K562 (cell line): ENCODE data around the gene MT2A. TPM values are rescaled to one million over a fixed set of nuclear protein-coding genes. Genes with fewer than 3 reads are reported as not detected.

Source experiments
- ATAC-seq: fragments of 200-7000 bp; cut with Tn5 transposase; 3 replicates; pipeline ENCODE4 v1.9.1; 2020; ENCODE audit warnings: moderate library complexity
- BruUV-seq: library from RNA; stranded (reverse); fragments of 400-500 nt; replicated peaks from 2 replicates; lab custom pipeline; 2021; lab: Mats Ljungman, UMichigan
- CTCF ChIA-PET: fragments of 300-600 bp; formaldehyde crosslinking; extraction: SDS; loops from one replicate; lab custom pipeline; 2021; ENCODE audit warnings: low intra/inter-chr PET ratio; lab: Yijun Ruan, JAX
- POLR2A ChIA-PET: fragments of 300-600, 350-650 bp; sonication (Branson Sonifier 250); formaldehyde crosslinking; extraction: SDS; loops from one replicate; lab custom pipeline; 2021; ENCODE audit warnings: antibody characterized with exemption, inconsistent platforms; lab: Yijun Ruan, JAX
- DNase-seq, 4 experiments: peaks; one replicate each; pipeline versions ENCODE4 v3.0.0 to v3.0.0-alpha.2; 2011 to 2018; ENCODE audit warnings: low spot score in 3 of 4, mixed read lengths in 3 of 4; ENCODE audit errors: extremely low read depth in 1 of 4
- FAIRE-seq: peaks from 2 replicates; lab custom pipeline; 2011; peaks lifted over from hg19 to GRCh38; lab: Jason Lieb, UNC
- H2AFZ ChIP-seq: 2 replicates; pipeline ENCODE4 v1.6.0; 2011; ENCODE audit warnings: low read depth, low read length, control low read depth, inconsistent platforms
- H3K27ac ChIP-seq: fragments of 200-600 bp; 3 replicates; pipeline ENCODE4 v1.8.0; 2011; ENCODE audit warnings: low read depth, mild to moderate bottlenecking, control low read depth, inconsistent platforms, low read length, moderate library complexity, mixed read lengths; ENCODE audit errors: extremely low read depth
- H3K27me3 ChIP-seq, 2 experiments: fragments of 300-600 bp in 1 of 2; 2 replicates in 1 of 2; 3 replicates in 1 of 2; pipeline versions ENCODE4 v1.6.0 to v1.8.0; 2011; ENCODE audit warnings: inconsistent platforms in 2 of 2, low read length in 2 of 2, mild to moderate bottlenecking in 1 of 2, mixed read lengths in 1 of 2, moderate library complexity in 1 of 2; ENCODE audit not compliant: control insufficient read depth in 2 of 2, insufficient read depth in 2 of 2
- H3K36me3 ChIP-seq: fragments of 300-600 bp; 3 replicates; pipeline ENCODE4 v1.8.0; 2011; ENCODE audit warnings: mild to moderate bottlenecking, low read length, inconsistent platforms; ENCODE audit not compliant: control insufficient read depth, insufficient read depth
- H3K4me1 ChIP-seq, 2 experiments: fragments of 200-600 bp in 1 of 2; replicated peaks in 1 of 2; 2 replicates in 1 of 2; 3 replicates in 1 of 2; pipeline versions ENCODE4 v1.5.1 to v1.8.0; 2011; ENCODE audit warnings: inconsistent platforms in 2 of 2, low read length in 2 of 2, mild to moderate bottlenecking in 1 of 2, mixed read lengths in 1 of 2, moderate library complexity in 1 of 2; ENCODE audit not compliant: control insufficient read depth in 2 of 2, insufficient read depth in 2 of 2
- H3K4me2 ChIP-seq: 2 replicates; pipeline ENCODE4 v1.6.1; 2011; ENCODE audit warnings: low read length, control low read depth, inconsistent platforms, mixed read lengths; ENCODE audit not compliant: insufficient read depth
- H3K4me3 ChIP-seq: fragments of 200-600 bp; sonication (generic), shearing (Covaris generic); 2 replicates; pipeline ENCODE4 v1.5.1; 2016; ENCODE audit warnings: control low read depth, inconsistent platforms
- H3K79me2 ChIP-seq: fragments of 200-600 bp; 3 replicates; pipeline ENCODE4 v1.8.0; 2011; ENCODE audit warnings: low read length, inconsistent platforms; ENCODE audit not compliant: control insufficient read depth, insufficient read depth
- H3K9ac ChIP-seq, 2 experiments: 2 replicates each; pipeline versions ENCODE4 v1.6.0 to v1.6.1; 2011; ENCODE audit warnings: low read depth in 2 of 2, low read length in 2 of 2, control low read depth in 1 of 2, inconsistent platforms in 1 of 2, mild to moderate bottlenecking in 1 of 2, mixed read lengths in 1 of 2; ENCODE audit not compliant: insufficient read depth in 1 of 2
- H3K9me1 ChIP-seq: one replicate; pipeline ENCODE4 v1.6.0; 2011; ENCODE audit warnings: inconsistent platforms, mild to moderate bottlenecking, low read length, moderate library complexity; ENCODE audit not compliant: control insufficient read depth, insufficient read depth
- H3K9me3 ChIP-seq: replicated peaks from 2 replicates; pipeline ENCODE4 v1.5.1; 2011; ENCODE audit warnings: low read depth, low read length, inconsistent platforms; ENCODE audit not compliant: control insufficient read depth, insufficient read depth
- H4K20me1 ChIP-seq: replicated peaks from 2 replicates; pipeline ENCODE4 v1.6.1; 2011; ENCODE audit warnings: low read length, inconsistent platforms, mixed read lengths; ENCODE audit not compliant: control insufficient read depth, insufficient read depth
- CBFA2T3 ChIP-seq: fragments of 450-650 bp; IDR thresholded peaks from 2 replicates; pipeline ENCODE4 v1.6.1; 2017
- CBX8 ChIP-seq: fragments of 200-600 bp; sonication (generic); IDR thresholded peaks from 2 replicates; pipeline ENCODE4 v1.6.1; 2012; ENCODE audit warnings: borderline replicate concordance, mixed run types, low read depth, mild to moderate bottlenecking, moderate library complexity, mixed read lengths, low read length, control low read depth, inconsistent platforms; ENCODE audit not compliant: poor library complexity, severe bottlenecking; ENCODE audit errors: extremely low read depth
- ILK ChIP-seq: fragments of 450-650 bp; IDR thresholded peaks from 2 replicates; pipeline ENCODE4 v1.6.1; 2016; ENCODE audit warnings: missing genetic modification characterization, low read depth, mild to moderate bottlenecking, missing compliant biosample characterization, moderate library complexity, borderline replicate concordance
- MCM5 ChIP-seq: fragments of 450-650 bp; IDR thresholded peaks from 2 replicates; pipeline ENCODE4 v1.6.1; 2016; ENCODE audit warnings: low read depth
- SREBF1 ChIP-seq: fragments of 150-350 bp; IDR thresholded peaks from 2 replicates; pipeline ENCODE4 v1.6.1; 2014; ENCODE audit warnings: antibody characterized with exemption, low read depth, low read length, borderline replicate concordance
- ZNF175 ChIP-seq: fragments of 200-800 bp; sonication (Bioruptor generic); IDR thresholded peaks from 2 replicates; pipeline ENCODE4 v1.6.1; 2016; ENCODE audit warnings: low read depth, mild to moderate bottlenecking, missing genetic modification characterization, missing compliant biosample characterization
- WGBS: fragments of 100-300 bp; shearing (Covaris generic); methylation state at CpG from one replicate; pipeline ENCODE4 v1.1.6; 2016; ENCODE audit warnings: low coverage, mixed read lengths; ENCODE audit not compliant: insufficient coverage; ENCODE audit errors: missing lambda C conversion rate; 5-methylcytosine and 5-hydroxymethylcytosine counted together
- in situ Hi-C: fragments of 300-500 bp; cut with MboI; formaldehyde crosslinking; loops from 4 replicates; pipeline ENCODE4 v1.15.0; 2018; ENCODE audit warnings: inconsistent platforms, mixed read lengths
- intact Hi-C: fragments of 100-400 bp; cut with micrococcal nuclease; formaldehyde crosslinking; loops from 2 replicates; pipeline ENCODE4 v1.14.2; 2022
- polyA plus RNA-seq, 8 experiments: library from polyadenylated mRNA; depleted of rRNA in 4 of 8; stranded (reverse) in 5 of 8; unstranded in 3 of 8; fragments of >200 nt; fragmentation: Nextera tagmentation in 2 of 8; fragmentation: Illumina TruSeq in 1 of 8; extraction: Ambion mirVana in 2 of 8; extraction: Trizol in 1 of 8; gene quantifications; 2 replicates each; pipeline versions ENCODE4 v1.2.1 to v1.2.3, GENCODE V29; 2011 to 2014; ENCODE audit warnings: inconsistent platforms in 1 of 8, missing spikeins in 1 of 8
- total RNA-seq, 7 experiments: library from RNA; depleted of rRNA in 6 of 7; stranded (reverse); fragments of >200 nt in 6 of 7; fragmentation: Illumina TruSeq in 2 of 7; extraction: Trizol in 2 of 7; gene quantifications; 2 replicates each; pipeline versions ENCODE4 v1.2.1 to v1.2.3, GENCODE V29; 2011 to 2021; ENCODE audit warnings: low replicate concordance in 1 of 7
- TF ChIP-seq, protein P1 (sequence below): fragments of 250-450 bp; sonication (Bioruptor Pico); IDR thresholded peaks from 2 replicates; pipeline ENCODE4 v1.8.0; 2021; ENCODE audit warnings: mild to moderate bottlenecking, moderate library complexity
- TF ChIP-seq, protein P2 (sequence below): sonication (generic); formaldehyde crosslinking; IDR thresholded peaks from 2 replicates; pipeline ENCODE4 v1.8.1; 2023; ENCODE audit warnings: mild to moderate bottlenecking, missing genetic modification reagents

MT2A gene
- total and polyA plus RNA-seq, 9 of the 15 experiments (the other 6 are each of a cell fraction or from before 2014, with no cell fraction given) = 2.0 to 16.9 (median 8.5) TPM

GRCh38 chr16:56651586-56651985, 43.2 kb downstream of the MT2A start, which contains the start of gene MT1B:
Gene MT1B (plus strand): TSS chr16:56651886. CDS start chr16:56651954, 68 bp downstream.
- CTCF ChIA-PET = no interaction called here
- TF ChIP-seq, protein P1, sequence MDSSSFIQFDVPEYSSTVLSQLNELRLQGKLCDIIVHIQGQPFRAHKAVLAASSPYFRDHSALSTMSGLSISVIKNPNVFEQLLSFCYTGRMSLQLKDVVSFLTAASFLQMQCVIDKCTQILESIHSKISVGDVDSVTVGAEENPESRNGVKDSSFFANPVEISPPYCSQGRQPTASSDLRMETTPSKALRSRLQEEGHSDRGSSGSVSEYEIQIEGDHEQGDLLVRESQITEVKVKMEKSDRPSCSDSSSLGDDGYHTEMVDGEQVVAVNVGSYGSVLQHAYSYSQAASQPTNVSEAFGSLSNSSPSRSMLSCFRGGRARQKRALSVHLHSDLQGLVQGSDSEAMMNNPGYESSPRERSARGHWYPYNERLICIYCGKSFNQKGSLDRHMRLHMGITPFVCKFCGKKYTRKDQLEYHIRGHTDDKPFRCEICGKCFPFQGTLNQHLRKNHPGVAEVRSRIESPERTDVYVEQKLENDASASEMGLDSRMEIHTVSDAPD (CRISPR knock-in tag) = no peak
- no peak for TF ChIP-seq CBX8
- TF ChIP-seq, protein P2, sequence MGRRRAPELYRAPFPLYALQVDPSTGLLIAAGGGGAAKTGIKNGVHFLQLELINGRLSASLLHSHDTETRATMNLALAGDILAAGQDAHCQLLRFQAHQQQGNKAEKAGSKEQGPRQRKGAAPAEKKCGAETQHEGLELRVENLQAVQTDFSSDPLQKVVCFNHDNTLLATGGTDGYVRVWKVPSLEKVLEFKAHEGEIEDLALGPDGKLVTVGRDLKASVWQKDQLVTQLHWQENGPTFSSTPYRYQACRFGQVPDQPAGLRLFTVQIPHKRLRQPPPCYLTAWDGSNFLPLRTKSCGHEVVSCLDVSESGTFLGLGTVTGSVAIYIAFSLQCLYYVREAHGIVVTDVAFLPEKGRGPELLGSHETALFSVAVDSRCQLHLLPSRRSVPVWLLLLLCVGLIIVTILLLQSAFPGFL (CRISPR knock-in tag) = no peak
- TF ChIP-seq MCM5 = no peak
- TF ChIP-seq ZNF175 (CRISPR knock-in tag) = no peak
- no peak for TF ChIP-seq SREBF1
- no peak for TF ChIP-seq CBFA2T3
- no peak for TF ChIP-seq ILK (tag)

More at GRCh38 chr16:56651586-56651985, 43.2 kb downstream of the MT2A start, which contains the start of gene MT1B:
- H3K27me3 ChIP-seq = peaks cover 33 to 70% of the 10 kb centered on the region in 2 experiments; a peak in 4 of 5 replicates
- H3K36me3 ChIP-seq = no peaks in the 10 kb centered on the region
- intact Hi-C loops (no loop called here), in situ Hi-C loops (no loop called here)
- H3K27ac ChIP-seq = no peak within 1 kb of the TSS
- no peak within 1 kb of the TSS for H3K9ac ChIP-seq
- ATAC-seq = no peak
- no peak for FAIRE-seq
- H3K79me2 ChIP-seq = no peaks in the 10 kb centered on the region
- POLR2A ChIA-PET = no interaction called here
- WGBS = under 1% methylated on average over 7 of the region's 7 CpGs
- no peak for DNase-seq
- H4K20me1 ChIP-seq = no peaks in the 10 kb centered on the region; the same call in 1 of the 2 replicates
- no TSS peak for BruUV-seq
- no peak within 1 kb of the TSS for H3K4me2 ChIP-seq
- H2AFZ ChIP-seq = no peak within 1 kb of the TSS
- H3K4me1 ChIP-seq = peaks cover 0 to 5% of the 10 kb centered on the region in 2 experiments; a peak in 1 of 5 replicates
- H3K9me3 ChIP-seq = no peaks in the 10 kb centered on the region
- no peaks in the 10 kb centered on the region for H3K9me1 ChIP-seq
- H3K4me3 ChIP-seq = no peak within 1 kb of the TSS
